ENCODE results near the gene EMC9. TPM values are rescaled to one million over a fixed set of nuclear protein-coding genes. Genes with fewer than 3 reads are reported as not detected.

The EMC9 gene
- total RNA-seq, 1 donor from 2014 or later = 17.1 TPM

- no peaks in the 10 kb centered on the region for H3K27me3 ChIP-seq (ENCODE audit: control insufficient read depth, insufficient read depth, low read length)
- DNase-seq (ENCODE audit: low read depth) = no peak
- TF ChIP-seq CTCF (IDR thresholded peaks at IDR 0.05; ENCODE audit: insufficient read depth, low read length, poor library complexity, severe bottlenecking) = no peak
- H3K36me3 ChIP-seq (ENCODE audit: control insufficient read depth, insufficient read depth, low read length) = no peaks in the 10 kb centered on the region
- H3K4me3 ChIP-seq (ENCODE audit: low read depth, low read length) = no peak overlapping the region
Observed at GRCh38 chr14:24132976-24133375, 8.4 kb downstream of the EMC9 start.

- H3K36me3 ChIP-seq (ENCODE audit: control insufficient read depth, insufficient read depth, low read length) = no peaks in the 10 kb centered on the region
- DNase-seq (ENCODE audit: low read depth) = no peak
- no peak overlapping the region for H3K4me3 ChIP-seq (ENCODE audit: low read depth, low read length)
- no peak for TF ChIP-seq CTCF (IDR thresholded peaks at IDR 0.05; ENCODE audit: insufficient read depth, low read length, poor library complexity, severe bottlenecking)
- no peaks in the 10 kb centered on the region for H3K27me3 ChIP-seq (ENCODE audit: control insufficient read depth, insufficient read depth, low read length)
Observed at GRCh38 chr14:24132061-24132685, 9.2 kb downstream of the EMC9 start.

GRCh38 chr14:24131549-24131966 lies 9.8 kb downstream of the EMC9 start:
- DNase-seq (ENCODE audit: low read depth) = no peak
- H3K27me3 ChIP-seq (ENCODE audit: control insufficient read depth, insufficient read depth, low read length) = no peaks in the 10 kb centered on the region
- no peaks in the 10 kb centered on the region for H3K36me3 ChIP-seq (ENCODE audit: control insufficient read depth, insufficient read depth, low read length)
- no peak for TF ChIP-seq CTCF (IDR thresholded peaks at IDR 0.05; ENCODE audit: insufficient read depth, low read length, poor library complexity, severe bottlenecking)
- no peak overlapping the region for H3K4me3 ChIP-seq (ENCODE audit: low read depth, low read length)

- no peak overlapping the region for H3K4me3 ChIP-seq (ENCODE audit: low read depth, low read length)
- no peaks in the 10 kb centered on the region for H3K36me3 ChIP-seq (ENCODE audit: control insufficient read depth, insufficient read depth, low read length)
- TF ChIP-seq CTCF (IDR thresholded peaks at IDR 0.05; ENCODE audit: insufficient read depth, low read length, poor library complexity, severe bottlenecking) = no peak
- H3K27me3 ChIP-seq (ENCODE audit: control insufficient read depth, insufficient read depth, low read length) = no peaks in the 10 kb centered on the region
- DNase-seq (ENCODE audit: low read depth) = no peak
Observed at GRCh38 chr14:24130717-24131548, 10.5 kb downstream of the EMC9 start.

GRCh38 chr14:24130380-24130716 lies 11.0 kb downstream of the EMC9 start, which contains the start of gene FITM1:
TSS of gene FITM1 (plus strand) at chr14:24130659. CDS start at chr14:24131564, 905 bp downstream.
- Histone ChIP-seq H3K27me3 (ENCODE audit: control insufficient read depth, insufficient read depth, low read length) (no peaks in the 10 kb centered on the region), H3K4me3 (ENCODE audit: low read depth, low read length) (no peak within 1 kb of the TSS), H3K36me3 (ENCODE audit: control insufficient read depth, insufficient read depth, low read length) (no peaks in the 10 kb centered on the region)
- DNase-seq (ENCODE audit: low read depth) = no peak
- TF ChIP-seq CTCF (IDR thresholded peaks at IDR 0.05; ENCODE audit: insufficient read depth, low read length, poor library complexity, severe bottlenecking) = no peak

All from kidney epithelial cell (primary cell).